SU-DHL-6 (cell line): ENCODE data around the gene ETNK2.

ENCODE experiments used
- CTCF ChIP-seq: fragments of 200-600 bp; sonication (generic); IDR thresholded peaks from one replicate; pipeline ENCODE4 v1.5.1; 2017; ENCODE audit warnings: antibody characterized with exemption, mild to moderate bottlenecking, low read length, moderate library complexity; ENCODE audit not compliant: insufficient read depth, poor library complexity, severe bottlenecking
- EZH2phosphoT487 ChIP-seq: fragments of 200-600 bp; sonication (generic), shearing (Covaris generic); conservative IDR thresholded peaks from 2 replicates; pipeline ENCODE4 v1.6.1; 2018; ENCODE audit warnings: mild to moderate bottlenecking, antibody characterized with exemption, low read length, moderate library complexity, mixed read lengths

GRCh38 chr1:204093781-204094180 is 58.1 kb downstream of the ETNK2 start:
- TF ChIP-seq EZH2phosphoT487 (no peak), CTCF (no peak)
